GM12801 (cell line): ENCODE data around the gene CCL3.

ENCODE experiments used
- TF ChIP-seq, protein P1 (sequence below): IDR thresholded peaks from one replicate; pipeline ENCODE4 v1.5.1; 2011; ENCODE audit warnings: control low read depth; ENCODE audit not compliant: insufficient read length; ENCODE audit errors: extremely low read depth

The CCL3 gene

DNA sequence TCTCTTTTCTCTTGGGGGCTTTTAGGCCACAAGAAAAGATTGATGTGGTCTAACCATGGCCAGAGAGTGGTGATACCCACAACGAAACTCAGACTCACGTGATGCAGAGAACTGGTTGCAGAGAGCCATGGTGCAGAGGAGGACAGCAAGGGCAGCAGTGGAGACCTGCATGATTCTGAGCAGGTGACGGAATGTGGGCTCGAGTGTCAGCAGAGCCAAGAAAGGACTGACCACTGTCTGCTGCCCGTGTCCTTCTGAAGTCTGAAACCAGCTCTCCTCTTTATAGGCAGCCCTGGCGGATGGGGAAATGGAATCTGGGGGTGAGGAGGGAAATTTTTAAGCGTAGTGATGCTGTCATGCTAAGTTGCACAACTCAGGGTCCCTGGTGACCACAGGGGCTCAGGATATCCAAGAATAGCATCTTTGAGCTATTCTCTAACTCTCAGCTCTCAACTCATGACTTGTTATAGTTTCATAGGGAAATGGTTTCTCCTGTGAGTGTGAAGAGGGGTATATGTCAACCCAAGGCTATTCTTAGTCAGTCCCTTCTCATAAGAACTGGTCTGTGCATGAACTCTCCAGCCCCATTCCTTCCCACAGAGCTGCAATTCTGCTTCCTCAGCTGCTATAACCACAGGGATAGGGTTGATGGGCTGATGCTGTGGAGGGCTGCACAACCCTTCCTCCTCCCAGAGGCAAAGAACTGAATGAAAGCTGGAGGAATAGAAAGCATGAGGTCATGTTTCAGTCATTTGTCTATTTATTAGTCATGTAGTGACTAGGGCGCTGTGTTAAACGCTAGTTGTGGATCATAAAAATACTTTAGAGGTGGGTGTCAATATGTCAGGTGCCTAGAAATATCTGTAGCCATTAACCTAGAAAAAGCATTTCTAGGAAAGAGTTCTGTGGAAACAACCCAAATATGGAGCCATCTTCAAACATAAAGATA is at the start of gene CCL3:
TSS of gene CCL3 (minus strand) at position 256 of the 949 bp plus-strand sequence. CDS start at position 171, 85 bp downstream.
- TF ChIP-seq, protein P1, sequence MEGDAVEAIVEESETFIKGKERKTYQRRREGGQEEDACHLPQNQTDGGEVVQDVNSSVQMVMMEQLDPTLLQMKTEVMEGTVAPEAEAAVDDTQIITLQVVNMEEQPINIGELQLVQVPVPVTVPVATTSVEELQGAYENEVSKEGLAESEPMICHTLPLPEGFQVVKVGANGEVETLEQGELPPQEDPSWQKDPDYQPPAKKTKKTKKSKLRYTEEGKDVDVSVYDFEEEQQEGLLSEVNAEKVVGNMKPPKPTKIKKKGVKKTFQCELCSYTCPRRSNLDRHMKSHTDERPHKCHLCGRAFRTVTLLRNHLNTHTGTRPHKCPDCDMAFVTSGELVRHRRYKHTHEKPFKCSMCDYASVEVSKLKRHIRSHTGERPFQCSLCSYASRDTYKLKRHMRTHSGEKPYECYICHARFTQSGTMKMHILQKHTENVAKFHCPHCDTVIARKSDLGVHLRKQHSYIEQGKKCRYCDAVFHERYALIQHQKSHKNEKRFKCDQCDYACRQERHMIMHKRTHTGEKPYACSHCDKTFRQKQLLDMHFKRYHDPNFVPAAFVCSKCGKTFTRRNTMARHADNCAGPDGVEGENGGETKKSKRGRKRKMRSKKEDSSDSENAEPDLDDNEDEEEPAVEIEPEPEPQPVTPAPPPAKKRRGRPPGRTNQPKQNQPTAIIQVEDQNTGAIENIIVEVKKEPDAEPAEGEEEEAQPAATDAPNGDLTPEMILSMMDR = no peak

DNA sequence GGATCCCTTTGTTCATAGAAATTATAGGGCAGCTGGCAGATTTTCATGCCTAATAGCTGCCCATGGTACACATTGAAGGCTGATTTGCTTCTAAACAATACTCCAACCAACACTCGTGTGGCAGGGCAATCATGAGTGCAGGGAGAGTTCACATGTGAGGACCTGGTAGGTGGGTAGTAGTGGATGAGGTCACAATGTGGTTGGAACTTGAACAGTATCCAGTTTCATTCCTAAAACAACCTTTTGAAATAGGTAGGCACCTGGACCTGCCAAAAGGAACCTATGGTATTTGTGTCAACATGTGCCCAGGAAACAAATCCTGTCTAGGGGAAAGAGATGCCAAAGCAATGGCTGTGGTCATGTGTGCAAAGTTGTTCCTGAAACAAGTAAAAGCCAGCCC is 46.5 kb upstream of the CCL3 start:
- TF ChIP-seq, protein P1 = no peak

DNA sequence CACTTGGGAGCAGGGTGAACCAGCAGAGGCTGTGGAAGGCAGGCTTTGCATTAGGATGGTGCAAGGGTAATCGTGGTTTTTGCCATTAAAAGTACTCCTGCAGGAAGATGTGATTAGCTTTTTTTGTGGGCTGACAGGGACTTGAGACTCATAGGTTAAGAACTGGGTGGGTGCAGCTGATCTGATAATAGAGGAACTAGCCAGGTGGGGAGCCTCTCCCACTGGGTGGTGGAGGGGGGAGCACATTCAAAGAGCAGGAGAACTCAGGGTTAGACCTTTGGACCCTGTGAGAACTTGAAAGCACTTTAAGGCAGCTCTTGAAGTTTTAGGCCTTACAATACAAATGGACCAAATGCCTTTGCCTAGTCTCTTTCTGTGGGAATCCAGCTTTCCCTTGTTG is 46.1 kb upstream of the CCL3 start:
- TF ChIP-seq, protein P1 = no peak

DNA sequence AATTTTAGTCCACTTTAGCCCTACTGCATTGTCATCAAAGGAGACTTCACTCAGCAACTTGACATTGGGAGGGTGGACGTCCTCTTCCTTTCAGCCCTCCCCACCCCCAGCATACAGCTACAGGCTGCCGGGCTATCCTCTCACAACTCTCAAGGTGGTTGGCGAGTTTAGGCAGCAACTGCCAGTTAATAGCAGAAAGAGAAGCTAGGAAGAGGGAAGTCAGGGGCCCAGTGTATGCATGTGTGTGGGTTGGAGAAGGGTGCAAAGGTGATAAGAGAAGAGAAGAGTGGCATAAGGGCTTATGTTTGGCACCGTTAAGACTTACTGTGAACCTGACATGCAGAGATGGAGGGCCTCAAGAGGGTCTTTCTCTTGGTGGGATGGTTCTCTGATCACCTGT is 45.5 kb upstream of the CCL3 start:
- TF ChIP-seq, protein P1 = no peak

DNA sequence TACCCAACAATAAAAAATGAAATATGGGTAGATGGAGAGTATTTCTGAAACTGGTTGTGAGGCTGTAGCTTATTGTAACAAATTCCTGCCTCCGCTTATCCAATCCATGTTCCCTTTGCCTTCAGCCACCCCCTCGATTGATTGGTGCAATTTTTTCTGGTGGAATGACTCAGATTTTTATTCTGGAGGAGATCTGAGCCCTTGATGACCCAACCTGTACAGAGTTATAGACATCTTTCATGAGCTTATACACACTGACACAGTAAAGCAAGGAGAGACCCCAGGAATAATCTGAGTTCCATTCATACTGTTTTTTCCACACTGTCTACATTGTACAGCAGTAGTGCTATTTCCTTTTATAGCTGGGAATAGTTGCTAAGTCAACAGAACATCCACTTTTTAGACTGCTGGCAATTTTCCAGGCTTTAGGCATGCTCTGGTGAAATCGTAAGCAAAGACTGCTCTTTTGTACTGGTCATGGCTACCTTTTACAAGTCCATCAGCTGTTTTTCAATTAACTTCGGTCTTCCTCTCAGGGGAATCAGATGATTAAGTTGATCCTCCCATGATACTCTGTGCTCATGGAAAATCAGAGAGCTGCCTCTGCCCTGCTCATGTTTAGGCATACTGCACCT is 43.8 kb upstream of the CCL3 start:
- TF ChIP-seq, protein P1 = no peak

DNA sequence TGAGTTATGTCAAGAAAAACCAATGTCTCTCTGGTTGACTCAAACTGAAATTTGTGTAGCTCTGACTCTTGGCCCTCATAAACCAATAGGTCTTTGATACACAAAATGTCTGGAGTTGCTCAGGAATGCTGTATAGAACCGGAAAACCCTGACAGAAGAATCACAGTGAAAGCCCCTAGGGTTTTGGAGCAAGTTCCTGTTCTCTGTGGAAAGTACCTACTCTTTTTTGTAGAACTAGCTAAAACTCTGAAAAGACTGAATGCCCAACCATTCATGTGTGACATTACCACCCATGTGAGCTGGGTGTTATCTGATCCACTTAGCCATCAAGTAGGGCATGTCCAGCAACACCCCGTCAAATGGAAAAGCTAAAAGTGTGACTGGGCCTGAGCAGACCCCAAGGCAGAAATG is 42.5 kb upstream of the CCL3 start:
- TF ChIP-seq, protein P1 = no peak

DNA sequence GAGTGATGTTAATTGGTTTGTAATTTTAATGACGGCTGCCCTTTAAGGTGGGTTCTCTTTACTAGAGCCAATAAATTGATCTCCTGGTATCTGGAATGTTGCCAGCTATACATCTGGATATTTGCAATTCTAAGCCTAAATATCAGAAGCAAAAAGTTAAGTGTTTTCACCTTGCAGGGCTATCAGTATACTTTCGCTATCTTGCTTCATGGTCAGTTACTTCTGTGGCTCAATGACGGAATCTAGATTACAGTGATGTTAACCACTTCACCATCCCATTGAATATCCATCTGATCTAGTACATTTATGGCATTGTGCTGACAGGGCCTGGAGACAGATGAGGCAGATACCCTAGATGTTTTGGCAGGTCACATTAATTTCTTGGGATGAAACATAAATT is 42.0 kb upstream of the CCL3 start:
- TF ChIP-seq, protein P1 = no peak
